Measurements from ENCODE around the gene MFN2.

Gene MFN2

DNA sequence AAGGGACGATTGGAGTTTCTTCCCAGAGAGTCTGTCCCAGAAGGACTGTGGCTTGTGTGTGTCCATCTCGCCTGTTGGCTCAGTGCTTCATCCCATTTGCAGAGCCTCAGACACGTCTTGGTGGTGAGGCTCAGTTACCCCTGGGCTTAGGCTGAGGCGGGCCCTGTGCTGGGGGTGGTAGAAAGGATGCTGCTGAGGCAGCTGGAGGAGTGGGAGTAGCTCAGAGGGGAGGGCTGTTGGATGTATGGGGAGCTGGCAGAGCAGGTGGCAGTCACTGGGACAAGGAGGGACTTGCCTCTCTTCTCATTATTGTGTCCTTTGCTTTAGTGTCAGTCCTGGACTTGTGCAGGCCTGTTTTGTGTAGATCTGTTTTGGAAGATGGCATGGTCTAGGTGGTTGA lies 31.8 kb downstream of the MFN2 start:
- TF ChIP-seq, protein P1, sequence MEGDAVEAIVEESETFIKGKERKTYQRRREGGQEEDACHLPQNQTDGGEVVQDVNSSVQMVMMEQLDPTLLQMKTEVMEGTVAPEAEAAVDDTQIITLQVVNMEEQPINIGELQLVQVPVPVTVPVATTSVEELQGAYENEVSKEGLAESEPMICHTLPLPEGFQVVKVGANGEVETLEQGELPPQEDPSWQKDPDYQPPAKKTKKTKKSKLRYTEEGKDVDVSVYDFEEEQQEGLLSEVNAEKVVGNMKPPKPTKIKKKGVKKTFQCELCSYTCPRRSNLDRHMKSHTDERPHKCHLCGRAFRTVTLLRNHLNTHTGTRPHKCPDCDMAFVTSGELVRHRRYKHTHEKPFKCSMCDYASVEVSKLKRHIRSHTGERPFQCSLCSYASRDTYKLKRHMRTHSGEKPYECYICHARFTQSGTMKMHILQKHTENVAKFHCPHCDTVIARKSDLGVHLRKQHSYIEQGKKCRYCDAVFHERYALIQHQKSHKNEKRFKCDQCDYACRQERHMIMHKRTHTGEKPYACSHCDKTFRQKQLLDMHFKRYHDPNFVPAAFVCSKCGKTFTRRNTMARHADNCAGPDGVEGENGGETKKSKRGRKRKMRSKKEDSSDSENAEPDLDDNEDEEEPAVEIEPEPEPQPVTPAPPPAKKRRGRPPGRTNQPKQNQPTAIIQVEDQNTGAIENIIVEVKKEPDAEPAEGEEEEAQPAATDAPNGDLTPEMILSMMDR (IDR thresholded peaks at IDR 0.05; ENCODE audit: borderline replicate concordance, extremely low read depth, low read length, poor library complexity, severe bottlenecking), result no peak
- no peak for TF ChIP-seq EZH2 (IDR thresholded peaks at IDR 0.05; ENCODE audit: borderline replicate concordance, low read depth, low read length, severe bottlenecking)
- Histone ChIP-seq H3K4me3 (ENCODE audit: low read depth in 1 of 2, low read length in 2 of 2) (no peak overlapping the region), H4K20me1 (ENCODE audit: insufficient read depth, low read length) (no peaks in the 10 kb centered on the region), H3K4me1 (ENCODE audit: insufficient read depth, low read length) (no peaks in the 10 kb centered on the region), H3K36me3 (ENCODE audit: insufficient read depth, low read length) (peaks cover 51% of the 10 kb centered on the region), H3K4me2 (ENCODE audit: insufficient read depth, low read length) (no peak overlapping the region), H2AFZ (ENCODE audit: low read depth, low read length) (no peak overlapping the region), H3K9me3 (ENCODE audit: insufficient read depth, low read length, severe bottlenecking) (no peaks in the 10 kb centered on the region), H3K27ac (ENCODE audit: low read length) (no peak overlapping the region), H3K79me2 (ENCODE audit: insufficient read depth, low read length) (no peaks in the 10 kb centered on the region), H3K27me3 (ENCODE audit: insufficient read depth, low read length, poor library complexity) (no peaks in the 10 kb centered on the region), H3K9ac (ENCODE audit: low read depth, low read length) (no peak overlapping the region)
- ATAC-seq (ENCODE audit: insufficient read depth, low read depth) (peak; percentile 14; the same call in 1 of the 3 replicates), DNase-seq (no peak)

DNA sequence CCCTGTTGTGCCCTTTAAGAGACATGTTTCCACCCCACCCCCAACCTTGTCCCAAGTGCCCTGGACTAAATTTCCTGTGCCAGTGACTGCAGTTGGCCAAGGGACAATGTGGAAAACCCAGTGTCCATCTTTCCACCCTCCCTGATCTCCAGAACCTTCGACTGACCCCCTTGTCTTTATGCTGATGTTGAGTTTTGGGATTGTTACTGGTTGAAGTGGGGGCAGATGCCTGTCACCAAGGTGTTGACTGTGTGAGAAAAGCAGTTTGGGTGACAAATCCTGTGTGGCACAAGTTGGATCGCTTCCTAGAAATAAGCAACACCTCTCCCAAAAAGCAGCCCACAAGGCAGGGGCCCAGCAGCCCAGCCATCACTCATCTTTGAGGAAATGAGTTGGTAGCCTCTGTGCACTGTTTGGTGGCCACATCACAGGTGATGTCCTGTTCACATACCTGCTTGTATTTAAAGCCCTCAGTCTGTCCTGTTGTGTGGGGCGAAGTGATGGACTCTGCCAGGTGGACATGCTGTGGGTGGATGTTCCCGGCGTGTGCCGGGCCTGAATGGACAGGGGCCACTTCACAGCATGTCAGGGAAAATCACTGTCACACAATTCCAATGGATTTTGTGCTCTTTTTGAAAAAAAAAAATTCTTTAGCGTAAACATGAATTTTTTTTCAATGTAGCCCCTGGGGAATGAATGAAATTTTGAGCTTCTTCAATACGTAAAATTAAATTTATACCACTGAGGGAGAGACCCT lies 32.5 kb downstream of the MFN2 start:
- no peak overlapping the region for H3K4me2 ChIP-seq (ENCODE audit: insufficient read depth, low read length)
- TF ChIP-seq, protein P1 (IDR thresholded peaks at IDR 0.05; ENCODE audit: borderline replicate concordance, extremely low read depth, low read length, poor library complexity, severe bottlenecking), result no peak
- TF ChIP-seq EZH2 (IDR thresholded peaks at IDR 0.05; ENCODE audit: borderline replicate concordance, low read depth, low read length, severe bottlenecking), result no peak
- no peak overlapping the region for H2AFZ ChIP-seq (ENCODE audit: low read depth, low read length)
- DNase-seq (no peak), ATAC-seq (ENCODE audit: insufficient read depth, low read depth) (no peak)
- H3K9me3 ChIP-seq (ENCODE audit: insufficient read depth, low read length, severe bottlenecking), result no peaks in the 10 kb centered on the region
- no peak overlapping the region for H3K27ac ChIP-seq (ENCODE audit: low read length)
- H3K9ac ChIP-seq (ENCODE audit: low read depth, low read length), result no peak overlapping the region
- peaks cover 45% of the 10 kb centered on the region for H3K36me3 ChIP-seq (ENCODE audit: insufficient read depth, low read length)
- no peak overlapping the region for H3K4me3 ChIP-seq (ENCODE audit: low read depth in 1 of 2, low read length in 2 of 2)
- H3K4me1 ChIP-seq (ENCODE audit: insufficient read depth, low read length), result no peaks in the 10 kb centered on the region
- no peaks in the 10 kb centered on the region for H3K27me3 ChIP-seq (ENCODE audit: insufficient read depth, low read length, poor library complexity)
- no peaks in the 10 kb centered on the region for H3K79me2 ChIP-seq (ENCODE audit: insufficient read depth, low read length)
- H4K20me1 ChIP-seq (ENCODE audit: insufficient read depth, low read length), result no peaks in the 10 kb centered on the region

DNA sequence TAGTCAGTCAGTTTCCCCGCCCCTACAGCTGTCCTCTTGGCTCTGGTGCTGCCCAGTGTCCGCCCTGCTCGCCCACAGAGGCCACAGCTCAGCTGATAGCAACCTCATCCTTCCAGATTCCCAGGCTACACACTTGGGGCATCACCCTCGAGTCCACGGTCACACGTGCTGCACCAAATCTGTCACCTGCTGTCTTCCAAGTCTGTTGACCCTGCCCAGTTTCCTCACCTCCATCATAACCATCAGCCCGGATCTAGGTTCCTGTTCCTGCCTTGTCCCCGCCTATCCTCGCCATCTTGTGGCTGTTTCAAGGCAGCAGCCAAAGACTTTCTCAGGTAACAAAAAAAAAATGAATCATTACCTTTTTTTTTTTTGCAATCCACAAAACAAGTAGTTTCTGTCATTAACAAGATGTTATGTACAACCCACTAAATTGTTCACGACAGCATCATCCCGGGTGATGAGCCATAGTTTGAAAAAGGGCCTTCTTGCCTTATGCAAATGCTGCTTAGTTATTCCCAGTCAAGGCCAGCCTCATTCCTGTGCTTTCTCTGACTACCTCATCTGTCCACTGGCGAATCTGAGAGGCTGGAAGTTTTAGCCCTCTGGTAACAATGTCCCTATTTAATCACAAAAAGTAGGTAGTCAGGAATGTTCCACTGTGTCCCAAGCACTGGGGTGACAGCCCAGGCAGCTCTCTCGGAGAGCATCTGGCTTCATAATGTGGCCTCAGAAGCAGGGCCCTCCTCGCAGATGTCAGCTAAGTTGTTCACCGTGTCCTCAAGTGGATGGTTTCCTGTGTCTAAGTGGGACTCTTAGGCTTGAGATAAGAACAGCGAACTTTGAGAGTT lies 34.1 kb downstream of the MFN2 start:
- Histone ChIP-seq H3K79me2 (ENCODE audit: insufficient read depth, low read length) (peaks cover 1% of the 10 kb centered on the region), H4K20me1 (ENCODE audit: insufficient read depth, low read length) (no peaks in the 10 kb centered on the region), H3K4me2 (ENCODE audit: insufficient read depth, low read length) (no peak overlapping the region), H3K9ac (ENCODE audit: low read depth, low read length) (no peak overlapping the region), H2AFZ (ENCODE audit: low read depth, low read length) (no peak overlapping the region), H3K36me3 (ENCODE audit: insufficient read depth, low read length) (peaks cover 38% of the 10 kb centered on the region), H3K4me3 (ENCODE audit: low read depth in 1 of 2, low read length in 2 of 2) (no peak overlapping the region), H3K4me1 (ENCODE audit: insufficient read depth, low read length) (peaks cover 8% of the 10 kb centered on the region), H3K27ac (ENCODE audit: low read length) (no peak overlapping the region), H3K9me3 (ENCODE audit: insufficient read depth, low read length, severe bottlenecking) (no peaks in the 10 kb centered on the region), H3K27me3 (ENCODE audit: insufficient read depth, low read length, poor library complexity) (no peaks in the 10 kb centered on the region)
- ATAC-seq (ENCODE audit: insufficient read depth, low read depth) (no peak), DNase-seq (no peak)
- TF ChIP-seq, protein P1 (IDR thresholded peaks at IDR 0.05; ENCODE audit: borderline replicate concordance, extremely low read depth, low read length, poor library complexity, severe bottlenecking), result peak; percentile 23
- no peak for TF ChIP-seq EZH2 (IDR thresholded peaks at IDR 0.05; ENCODE audit: borderline replicate concordance, low read depth, low read length, severe bottlenecking)
